ENCODE measurements around the gene WDR26. TPM values are rescaled to one million over a fixed set of nuclear protein-coding genes. Genes with fewer than 3 reads are reported as not detected.
"Not testable (repeated sequence)": the region's sequence is repeated elsewhere in the genome, so short reads cannot be mapped to it uniquely, and the experiment has no call there.

WDR26 gene
- total RNA-seq: 19.5 and 22.2 TPM in 2 replicates

DNA sequence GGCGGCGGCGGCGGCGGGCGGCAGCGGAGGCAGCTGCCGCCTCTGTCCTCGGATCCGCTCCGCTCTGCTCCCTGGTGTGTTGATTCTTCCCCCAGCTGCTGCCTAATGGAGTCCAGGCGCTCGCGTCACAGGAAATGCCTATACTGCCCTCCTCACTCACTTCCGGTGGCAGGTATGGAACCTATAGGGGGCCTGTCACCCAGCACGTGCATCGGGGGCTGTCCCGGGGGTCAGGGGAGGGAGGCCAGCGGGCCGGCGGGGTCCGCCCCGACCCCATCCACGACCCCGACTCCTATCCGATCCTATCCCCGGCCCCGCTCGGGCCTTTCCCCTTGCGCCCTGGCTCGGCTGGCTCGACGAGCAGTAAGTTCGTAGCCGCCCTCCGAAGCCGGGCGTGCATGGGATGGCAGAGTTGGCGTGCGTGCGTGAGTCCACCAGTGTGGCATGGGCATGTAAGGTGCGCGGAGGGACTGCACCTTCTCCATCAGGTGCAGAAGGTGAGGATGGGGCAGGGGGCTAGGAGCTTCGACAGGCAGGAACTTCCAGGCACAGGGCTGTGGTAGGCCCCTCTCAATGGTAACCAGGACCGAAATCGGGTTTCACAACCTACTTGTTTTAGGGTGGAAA lies at the start of gene WDR26:
TSS of gene WDR26 (minus strand) at position 107 of the 627 bp plus-strand sequence.
- H3K4me3 ChIP-seq (ENCODE audit: low read depth, low read length): peak within 1 kb of the TSS; percentile 76
- TF ChIP-seq CTCF (conservative IDR thresholded peaks at IDR 0.05; ENCODE audit: low read depth, low read length): no peak
- no peak for DNase-seq (ENCODE audit: low read depth)

DNA sequence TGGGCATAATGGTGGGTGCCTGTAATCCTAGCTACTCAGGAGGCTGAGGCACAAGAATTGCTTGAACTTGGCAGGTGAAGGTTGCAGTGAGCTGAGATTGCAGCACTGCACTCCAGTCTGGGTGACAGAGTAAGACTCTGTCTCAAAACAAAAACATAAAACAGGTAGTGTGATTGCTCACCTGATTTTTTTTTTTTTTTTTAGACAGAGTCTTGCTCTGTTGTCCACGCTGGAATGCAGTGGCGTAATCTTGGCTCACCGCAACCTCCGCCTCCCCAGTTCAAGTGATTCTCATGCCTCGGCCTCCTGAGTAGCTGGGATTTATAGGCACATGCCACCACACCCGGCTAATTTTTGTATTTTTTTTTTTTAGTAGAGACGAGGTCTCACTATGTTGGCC lies 48.6 kb upstream of the WDR26 start:
- DNase-seq (ENCODE audit: low read depth); H3K4me3 ChIP-seq (ENCODE audit: low read depth, low read length): not testable (repeated sequence)

DNA sequence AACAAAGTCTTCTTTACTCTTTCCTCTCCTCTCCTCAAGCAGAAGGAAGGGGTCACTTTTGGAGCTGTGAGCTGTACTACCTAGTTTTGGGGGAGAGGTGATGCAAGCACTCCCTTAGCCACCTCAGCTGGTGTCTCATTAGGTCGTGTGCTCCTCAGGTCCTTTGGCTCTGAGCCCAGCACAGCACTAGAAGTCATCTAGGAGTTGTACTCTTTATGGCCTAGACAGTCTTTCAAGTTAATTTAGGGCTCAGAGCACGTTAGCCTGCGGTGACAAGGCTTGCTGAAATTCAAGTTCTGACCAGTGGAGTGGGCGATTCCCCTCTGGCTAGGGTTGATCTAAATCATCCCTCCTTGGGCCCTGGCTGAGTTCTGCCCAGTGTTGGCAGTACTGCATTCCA lies 48.0 kb upstream of the WDR26 start:
- H3K4me3 ChIP-seq (ENCODE audit: low read depth, low read length): no peak overlapping the region
- no peak for DNase-seq (ENCODE audit: low read depth)
- TF ChIP-seq CTCF (conservative IDR thresholded peaks at IDR 0.05; ENCODE audit: low read depth, low read length): no peak

DNA sequence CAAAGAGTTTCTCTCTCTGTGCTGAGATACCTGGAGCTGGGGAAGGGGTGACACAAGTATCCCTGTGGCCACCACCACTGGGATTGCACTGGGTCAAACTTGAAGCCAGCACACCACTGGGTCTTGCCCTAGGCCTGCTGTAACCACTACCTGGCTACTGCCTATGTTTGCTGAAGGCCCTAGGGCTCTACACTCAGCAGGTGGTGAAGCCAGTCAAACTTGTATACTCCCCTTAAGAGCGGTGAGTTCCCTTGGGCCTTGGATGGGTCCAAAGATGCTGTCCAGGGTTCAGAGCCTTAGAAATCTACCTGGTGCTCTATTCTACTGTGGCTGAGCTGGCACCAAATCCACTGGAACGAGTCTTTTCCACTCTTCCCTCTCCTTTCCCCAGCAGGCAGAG lies 47.0 kb upstream of the WDR26 start:
- no peak overlapping the region for H3K4me3 ChIP-seq (ENCODE audit: low read depth, low read length)
- no peak for TF ChIP-seq CTCF (conservative IDR thresholded peaks at IDR 0.05; ENCODE audit: low read depth, low read length)
- DNase-seq (ENCODE audit: low read depth): no peak

- not testable (repeated sequence) for H3K4me3 ChIP-seq (ENCODE audit: low read depth, low read length); DNase-seq (ENCODE audit: low read depth)
These were observed 46.4 kb upstream of the WDR26 start for GRCh38 chr1:224480888-224481459.

- DNase-seq (ENCODE audit: low read depth); H3K4me3 ChIP-seq (ENCODE audit: low read depth, low read length): not testable (repeated sequence)
These were observed 45.6 kb upstream of the WDR26 start for GRCh38 chr1:224480200-224480599.

DNA sequence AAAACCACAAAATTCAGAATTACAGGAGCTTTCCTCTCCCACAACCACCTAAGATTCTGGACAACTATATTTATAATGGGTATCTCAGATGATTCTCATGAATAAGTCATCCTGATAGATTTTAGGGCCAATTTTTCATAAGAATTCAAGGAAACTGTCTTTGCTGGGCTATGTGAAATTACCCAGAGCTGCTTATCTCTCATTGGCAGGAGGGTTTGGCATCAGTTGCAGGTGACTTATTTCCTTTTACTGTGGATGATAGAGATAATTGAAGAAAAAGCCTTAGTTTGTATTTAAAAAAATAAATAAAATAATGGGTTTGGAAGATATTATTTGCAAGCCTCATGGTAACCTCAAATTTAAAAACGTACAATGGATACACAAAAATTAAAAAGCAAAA lies 38.2 kb upstream of the WDR26 start:
- no peak for TF ChIP-seq CTCF (conservative IDR thresholded peaks at IDR 0.05; ENCODE audit: low read depth, low read length)
- DNase-seq (ENCODE audit: low read depth): no peak
- H3K4me3 ChIP-seq (ENCODE audit: low read depth, low read length): no peak overlapping the region

DNA sequence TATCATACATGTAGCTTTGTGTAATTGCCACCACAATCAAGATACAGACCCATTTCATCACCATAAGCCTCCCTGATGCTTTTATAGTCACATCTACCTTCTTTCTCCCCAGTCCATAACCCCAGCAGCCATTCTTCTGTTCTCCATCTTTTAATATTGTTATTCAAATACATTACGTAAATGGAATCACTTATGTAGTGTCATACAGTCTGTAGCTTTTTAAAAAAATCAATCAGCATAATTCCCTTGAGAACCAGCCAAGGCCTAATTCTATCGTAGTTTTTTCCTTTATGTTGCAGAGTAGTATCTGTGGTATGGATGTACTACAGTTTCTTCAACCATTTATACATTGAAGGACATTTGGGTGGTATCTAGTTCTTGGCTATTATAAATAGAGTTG lies 31.6 kb upstream of the WDR26 start:
- no peak overlapping the region for H3K4me3 ChIP-seq (ENCODE audit: low read depth, low read length)
- TF ChIP-seq CTCF (conservative IDR thresholded peaks at IDR 0.05; ENCODE audit: low read depth, low read length): no peak
- DNase-seq (ENCODE audit: low read depth): no peak

Data from epithelial cell of proximal tubule (primary cell).